HepG2 (cell line): Measurements from ENCODE around the gene TMED9. TPM values are rescaled to one million over a fixed set of nuclear protein-coding genes. Genes with fewer than 3 reads are reported as not detected.

Source experiments
- ATRX ChIP-seq: sonication (generic); formaldehyde crosslinking; IDR thresholded peaks from 2 replicates; pipeline ENCODE4 v1.4.0; 2020; ENCODE audit warnings: missing genetic modification reagents, borderline replicate concordance
- DMAP1 ChIP-seq: IDR thresholded peaks from 2 replicates; pipeline ENCODE4 v1.6.1; 2016
- GLI4 ChIP-seq: sonication (generic); formaldehyde crosslinking; IDR thresholded peaks from 2 replicates; pipeline ENCODE4 v1.5.1; 2020; ENCODE audit warnings: missing genetic modification reagents, mild to moderate bottlenecking, moderate library complexity, borderline replicate concordance
- HNRNPH1 ChIP-seq: fragments of 200-400 bp; formaldehyde crosslinking; optimal IDR thresholded peaks from 2 replicates; pipeline ENCODE3; 2017; ENCODE audit warnings: mild to moderate bottlenecking, low read depth, low read length
- HOXA3 ChIP-seq: sonication (generic); formaldehyde crosslinking; IDR thresholded peaks from 2 replicates; pipeline ENCODE4 v1.5.0; 2020; ENCODE audit warnings: missing genetic modification reagents
- JUND ChIP-seq: sonication (generic); formaldehyde crosslinking; IDR thresholded peaks from 2 replicates; pipeline ENCODE4 v1.8.0; 2022; ENCODE audit warnings: mild to moderate bottlenecking, missing genetic modification reagents
- NFE2 ChIP-seq: sonication (generic); formaldehyde crosslinking; IDR thresholded peaks from 2 replicates; pipeline ENCODE4 v1.4.0; 2020; ENCODE audit warnings: missing genetic modification reagents
- NR2C2 ChIP-seq: sonication (generic); formaldehyde crosslinking; IDR thresholded peaks from 2 replicates; pipeline ENCODE4 v1.4.0; 2020; ENCODE audit warnings: missing genetic modification reagents, mild to moderate bottlenecking, moderate library complexity, borderline replicate concordance
- PAX8 ChIP-seq: sonication (generic); formaldehyde crosslinking; IDR thresholded peaks from 2 replicates; pipeline ENCODE4 v1.8.0; 2022; ENCODE audit warnings: mild to moderate bottlenecking, missing genetic modification reagents, borderline replicate concordance
- PHF5A ChIP-seq: IDR thresholded peaks from one replicate; pipeline ENCODE4 v1.6.1; 2018; ENCODE audit warnings: low read depth, missing genetic modification reagents; ENCODE audit not compliant: unreplicated experiment
- POLR2AphosphoS5 ChIP-seq: IDR thresholded peaks from 2 replicates; pipeline ENCODE4 v1.6.1; 2012; ENCODE audit warnings: low read depth, low read length
- RBFOX2 ChIP-seq: fragments of 200-400 bp; formaldehyde crosslinking; IDR thresholded peaks from 2 replicates; pipeline ENCODE4 v1.6.1; 2017; ENCODE audit warnings: low read depth, mild to moderate bottlenecking, low read length
- TEAD2 ChIP-seq: sonication (generic); formaldehyde crosslinking; IDR thresholded peaks from 2 replicates; pipeline ENCODE4 v1.9.0; 2021; ENCODE audit warnings: missing genetic modification reagents
- TFDP2 ChIP-seq: sonication (generic); formaldehyde crosslinking; IDR thresholded peaks from 2 replicates; pipeline ENCODE4 v1.4.0; 2020; ENCODE audit warnings: missing genetic modification reagents
- THRA ChIP-seq: sonication (generic); formaldehyde crosslinking; IDR thresholded peaks from 2 replicates; pipeline ENCODE4 v1.4.0; 2020; ENCODE audit warnings: missing genetic modification reagents, borderline replicate concordance
- YEATS4 ChIP-seq: sonication (generic); formaldehyde crosslinking; IDR thresholded peaks from 2 replicates; pipeline ENCODE4 v1.4.0; 2020; ENCODE audit warnings: missing genetic modification reagents, borderline replicate concordance
- ZBTB38 ChIP-seq: sonication (generic); formaldehyde crosslinking; IDR thresholded peaks from 2 replicates; pipeline ENCODE4 v1.5.1; 2020; ENCODE audit warnings: mild to moderate bottlenecking, missing genetic modification reagents
- ZEB1 ChIP-seq: IDR thresholded peaks from 2 replicates; pipeline ENCODE4 v1.6.1; 2012; ENCODE audit warnings: mild to moderate bottlenecking, low read depth, inconsistent platforms; ENCODE audit not compliant: insufficient replicate concordance
- ZFP37 ChIP-seq: sonication (generic); formaldehyde crosslinking; IDR thresholded peaks from 2 replicates; pipeline ENCODE4 v1.4.0; 2020; ENCODE audit warnings: missing genetic modification reagents, borderline replicate concordance
- ZFP82 ChIP-seq: sonication (generic); formaldehyde crosslinking; IDR thresholded peaks from 2 replicates; pipeline ENCODE4 v1.5.1; 2020; ENCODE audit warnings: mild to moderate bottlenecking, missing genetic modification reagents, borderline replicate concordance
- ZNF160 ChIP-seq: sonication (generic); formaldehyde crosslinking; IDR thresholded peaks from 2 replicates; pipeline ENCODE4 v1.8.0; 2022; ENCODE audit warnings: mild to moderate bottlenecking, inconsistent platforms, missing genetic modification reagents
- ZNF362 ChIP-seq: sonication (generic); formaldehyde crosslinking; IDR thresholded peaks from 2 replicates; pipeline ENCODE4 v1.4.0; 2020; ENCODE audit warnings: missing genetic modification reagents, mild to moderate bottlenecking, borderline replicate concordance
- ZNF44 ChIP-seq: sonication (generic); formaldehyde crosslinking; IDR thresholded peaks from 2 replicates; pipeline ENCODE4 v1.5.1; 2020; ENCODE audit warnings: mild to moderate bottlenecking, missing genetic modification reagents
- ZNF557 ChIP-seq: sonication (generic); formaldehyde crosslinking; IDR thresholded peaks from 2 replicates; pipeline ENCODE4 v1.4.0; 2020; ENCODE audit warnings: missing genetic modification reagents
- ZNF572 ChIP-seq: sonication (generic); formaldehyde crosslinking; IDR thresholded peaks from 2 replicates; pipeline ENCODE4 v1.5.1; 2020; ENCODE audit warnings: mild to moderate bottlenecking, missing genetic modification reagents
- ZNF709 ChIP-seq: sonication (generic); formaldehyde crosslinking; IDR thresholded peaks from 2 replicates; pipeline ENCODE4 v1.5.0; 2020; ENCODE audit warnings: mild to moderate bottlenecking, missing genetic modification reagents
- ZNF740 ChIP-seq: sonication (generic); formaldehyde crosslinking; IDR thresholded peaks from 2 replicates; pipeline ENCODE4 v1.4.0; 2020; ENCODE audit warnings: missing genetic modification reagents
- ZNF768 ChIP-seq: sonication (generic); formaldehyde crosslinking; IDR thresholded peaks from 2 replicates; pipeline ENCODE4 v1.4.0; 2020; ENCODE audit warnings: missing genetic modification reagents
- polyA plus RNA-seq, 8 experiments: library from polyadenylated mRNA; depleted of rRNA in 3 of 8; stranded (reverse) in 7 of 8; unstranded in 1 of 8; fragments of >200 nt; fragmentation: Illumina TruSeq in 4 of 8; extraction: Trizol in 4 of 8; gene quantifications; 2 replicates each; pipeline versions ENCODE4 v1.2.1 to v1.2.3, GENCODE V29; 2011 to 2016; ENCODE audit warnings: low read depth in 4 of 8, missing spikeins in 1 of 8, mixed read lengths in 1 of 8; ENCODE audit not compliant: insufficient read depth in 1 of 8
- total RNA-seq, 5 experiments: library from RNA; depleted of rRNA; stranded (reverse); fragments of >200 nt; fragmentation: Illumina TruSeq; extraction: Trizol; gene quantifications; 2 replicates each; pipeline ENCODE4 v1.2.3, GENCODE V29; 2016; ENCODE audit warnings: low read depth in 1 of 5

TMED9 gene
- total and polyA plus RNA-seq, 2 of the 13 experiments (the other 11 are each of a cell fraction or from before 2014, with no cell fraction given) = 161 to 350 TPM

- peak; percentile 75; the same call in 1 of the 2 replicates for TF ChIP-seq ZNF709 (CRISPR knock-in tag)
- no peak for TF ChIP-seq ZNF572 (CRISPR knock-in tag)
- TF ChIP-seq THRA (CRISPR knock-in tag) = peak; percentile 18
- peak; percentile 86; the same call in 1 of the 2 replicates for TF ChIP-seq DMAP1 (CRISPR knock-in tag)
- no peak for TF ChIP-seq ZNF160 (CRISPR knock-in tag)
- no peak for TF ChIP-seq ATRX (CRISPR knock-in tag)
- TF ChIP-seq ZNF768 (CRISPR knock-in tag) = peak; percentile 65; the same call in 1 of the 2 replicates
- peak; percentile 56; the same call in 1 of the 2 replicates for TF ChIP-seq JUND (CRISPR knock-in tag)
- TF ChIP-seq YEATS4 (CRISPR knock-in tag) = peak; percentile 95
- peak; percentile 91 for TF ChIP-seq POLR2AphosphoS5
- TF ChIP-seq NR2C2 (CRISPR knock-in tag) = peak; percentile 85; the same call in 1 of the 2 replicates
- TF ChIP-seq ZNF44 (CRISPR knock-in tag) = no peak
- TF ChIP-seq HOXA3 (CRISPR knock-in tag) = peak; percentile 96
- TF ChIP-seq ZNF740 (CRISPR knock-in tag) = peak; percentile 24; the same call in 1 of the 2 replicates
- TF ChIP-seq GLI4 (CRISPR knock-in tag) = 0 out of 2 replicates have a peak, but pooled peaks have one; percentile 19
- TF ChIP-seq ZBTB38 (CRISPR knock-in tag) = peak; percentile 67
- peak; percentile 85 for TF ChIP-seq TFDP2
- TF ChIP-seq PHF5A (CRISPR knock-in tag) = no peak
- TF ChIP-seq NFE2 = no peak
- TF ChIP-seq PAX8 (CRISPR knock-in tag) = 0 out of 2 replicates have a peak, but pooled peaks have one; percentile 68
- peak; percentile 95 for TF ChIP-seq RBFOX2
- TF ChIP-seq HNRNPH1 = no peak
- TF ChIP-seq ZEB1 = peak; percentile 89
- 0 out of 2 replicates have a peak, but pooled peaks have one; percentile 36 for TF ChIP-seq ZFP82
- TF ChIP-seq TEAD2 (CRISPR knock-in tag) = no peak
- TF ChIP-seq ZFP37 (CRISPR knock-in tag) = no peak
- TF ChIP-seq ZNF362 = no peak; the same call in 1 of the 2 replicates
- no peak for TF ChIP-seq ZNF557
These were observed at the start of gene TMED9 (continued) for GRCh38 chr5:177592010-177592834.
